ENCODE results near the gene FGF12.

DNA sequence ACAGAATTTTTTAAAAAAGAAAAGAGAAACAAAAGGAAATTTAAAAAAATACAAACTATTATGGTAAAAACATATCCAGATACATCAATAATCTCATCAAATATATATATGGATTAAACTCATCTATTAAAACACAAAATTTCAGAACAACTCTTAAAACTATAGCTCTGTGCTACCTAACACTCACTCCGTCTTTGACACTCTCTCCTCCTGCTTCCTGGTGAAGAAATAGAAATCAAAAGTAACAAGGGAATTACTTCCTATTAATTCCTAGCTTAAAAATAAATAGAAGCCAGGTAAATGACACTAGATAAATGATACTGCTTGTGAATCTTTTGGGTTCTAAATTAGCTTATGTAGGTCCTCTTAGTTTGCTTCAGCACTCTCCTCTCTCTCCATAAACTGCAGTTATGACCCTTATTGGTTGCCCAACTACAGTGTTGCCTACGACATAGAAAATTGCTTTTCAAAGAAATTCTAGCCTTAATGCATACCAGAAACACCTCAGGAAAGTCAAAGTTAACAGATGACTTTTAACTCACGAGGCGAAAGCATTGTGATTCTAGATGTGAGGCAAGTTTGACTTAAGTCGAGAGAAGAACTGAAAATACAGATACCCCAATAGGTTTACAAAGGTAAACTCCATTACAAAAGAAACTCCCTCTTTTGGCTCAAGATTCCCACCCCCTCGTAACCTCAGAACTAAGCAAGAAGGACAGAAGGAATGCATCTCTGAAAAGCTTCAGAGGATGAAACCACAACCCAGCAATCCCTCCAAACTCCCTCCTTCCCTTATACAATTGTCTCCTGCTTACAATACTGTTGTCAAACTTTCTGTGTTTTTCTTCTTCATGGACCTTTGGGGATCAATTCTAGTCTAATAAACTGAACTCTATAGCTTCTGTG is 394.7 kb downstream of the FGF12 start:
- no peak for TF ChIP-seq EZH2 (IDR thresholded peaks at IDR 0.05; ENCODE audit: borderline replicate concordance, low read length)
- TF ChIP-seq CTCF (IDR thresholded peaks at IDR 0.05; ENCODE audit: low read length), result no peak
